Transverse colon (tissue), 4 donors: ENCODE results near the gene AKAP6.
"Not testable (repeated sequence)": the region's sequence is repeated elsewhere in the genome, so short reads cannot be mapped to it uniquely, and the experiment has no call there.

Experiments
- EP300 ChIP-seq: sonication (generic); formaldehyde crosslinking; IDR thresholded peaks from one replicate; pipeline ENCODE4 v1.6.1; 2017; ENCODE audit warnings: antibody characterized with exemption, low read depth
- POLR2AphosphoS5 ChIP-seq, 3 donors: sonication (generic); formaldehyde crosslinking; IDR thresholded peaks; one replicate each; pipeline ENCODE4 v1.6.1; 2016; ENCODE audit warnings: antibody characterized with exemption in 3 of 3
- TF ChIP-seq, protein P1 (sequence below), 5 experiments: fragments of 200-600 bp in 3 of 5; fragments of 450-650 bp in 2 of 5; sonication (generic) in 3 of 5; IDR thresholded peaks; 1 replicate in 2 of 5; 2 replicates in 3 of 5; pipeline ENCODE4 v1.5.1; 2016 to 2017; ENCODE audit warnings: antibody characterized with exemption in 5 of 5, inconsistent platforms in 3 of 5, mild to moderate bottlenecking in 2 of 5, moderate library complexity in 1 of 5

DNA sequence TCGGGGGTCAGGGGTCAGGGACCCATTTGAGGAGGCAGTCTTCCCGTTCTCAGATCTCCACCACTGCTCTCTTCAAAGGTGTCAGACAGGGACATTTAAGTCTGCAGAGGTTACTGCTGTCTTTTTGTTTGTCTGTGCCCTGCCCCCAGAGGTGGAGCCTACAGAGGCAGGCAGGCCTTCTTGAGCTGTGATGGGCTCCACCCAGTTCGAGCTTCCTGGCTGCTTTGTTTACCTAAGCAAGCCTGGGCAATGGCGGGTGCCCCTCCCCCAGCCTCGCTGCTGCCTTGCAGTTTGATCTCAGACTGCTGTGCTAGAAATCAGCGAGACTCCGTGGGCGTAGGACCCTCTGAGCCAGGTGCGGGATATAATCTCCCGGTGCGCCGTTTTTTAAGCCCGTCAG is 254.3 kb downstream of the AKAP6 start:
- TF ChIP-seq, protein P1, sequence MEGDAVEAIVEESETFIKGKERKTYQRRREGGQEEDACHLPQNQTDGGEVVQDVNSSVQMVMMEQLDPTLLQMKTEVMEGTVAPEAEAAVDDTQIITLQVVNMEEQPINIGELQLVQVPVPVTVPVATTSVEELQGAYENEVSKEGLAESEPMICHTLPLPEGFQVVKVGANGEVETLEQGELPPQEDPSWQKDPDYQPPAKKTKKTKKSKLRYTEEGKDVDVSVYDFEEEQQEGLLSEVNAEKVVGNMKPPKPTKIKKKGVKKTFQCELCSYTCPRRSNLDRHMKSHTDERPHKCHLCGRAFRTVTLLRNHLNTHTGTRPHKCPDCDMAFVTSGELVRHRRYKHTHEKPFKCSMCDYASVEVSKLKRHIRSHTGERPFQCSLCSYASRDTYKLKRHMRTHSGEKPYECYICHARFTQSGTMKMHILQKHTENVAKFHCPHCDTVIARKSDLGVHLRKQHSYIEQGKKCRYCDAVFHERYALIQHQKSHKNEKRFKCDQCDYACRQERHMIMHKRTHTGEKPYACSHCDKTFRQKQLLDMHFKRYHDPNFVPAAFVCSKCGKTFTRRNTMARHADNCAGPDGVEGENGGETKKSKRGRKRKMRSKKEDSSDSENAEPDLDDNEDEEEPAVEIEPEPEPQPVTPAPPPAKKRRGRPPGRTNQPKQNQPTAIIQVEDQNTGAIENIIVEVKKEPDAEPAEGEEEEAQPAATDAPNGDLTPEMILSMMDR (IDR thresholded peaks at IDR 0.05) = not testable (repeated sequence)
- TF ChIP-seq POLR2AphosphoS5 (IDR thresholded peaks at IDR 0.05); EP300: not testable (repeated sequence)
